Chondrocyte (in vitro differentiated cells): ENCODE results near the gene TOPORS. TPM values are rescaled to one million over a fixed set of nuclear protein-coding genes. Genes with fewer than 3 reads are reported as not detected.
"Not testable (repeated sequence)": the region's sequence is repeated elsewhere in the genome, so short reads cannot be mapped to it uniquely, and the experiment has no call there.

ENCODE experiments used
- DNase-seq: peaks from one replicate; pipeline ENCODE4 v3.0.0; 2021; ENCODE audit warnings: mixed read lengths, low spot score
- H3K27ac Mint-ChIP-seq: one replicate; pipeline ENCODE4 v1.8.0; 2021; ENCODE audit warnings: mild to moderate bottlenecking, moderate library complexity, mixed read lengths; ENCODE audit not compliant: unreplicated experiment
- H3K27me3 Mint-ChIP-seq: 2 replicates; pipeline ENCODE4 v1.8.0; 2021; ENCODE audit warnings: low read depth, mixed read lengths
- H3K36me3 Mint-ChIP-seq: 2 replicates; pipeline ENCODE4 v1.8.0; 2021; ENCODE audit warnings: low read depth, mixed read lengths
- H3K4me1 Mint-ChIP-seq: 2 replicates; pipeline ENCODE4 v1.8.0; 2021; ENCODE audit warnings: low read depth, mild to moderate bottlenecking, mixed read lengths
- H3K4me3 Mint-ChIP-seq: one replicate; pipeline ENCODE4 v1.8.0; 2021; ENCODE audit warnings: mild to moderate bottlenecking, moderate library complexity, mixed read lengths; ENCODE audit not compliant: unreplicated experiment
- H3K9me3 Mint-ChIP-seq: 2 replicates; pipeline ENCODE4 v1.8.0; 2021; ENCODE audit warnings: low read depth, mixed read lengths
- total RNA-seq: library from RNA; stranded (reverse); gene quantifications from 3 replicates; pipeline ENCODE4 v1.2.1, GENCODE V29; 2021
- TF ChIP-seq, protein P1 (sequence below): fragments of 200-600 bp; sonication (generic); IDR thresholded peaks from 2 replicates; pipeline ENCODE4 v1.5.0; 2021; ENCODE audit warnings: antibody characterized with exemption, mild to moderate bottlenecking, moderate library complexity

Gene TOPORS
- total RNA-seq, 1 donor from 2014 or later: 15.3 TPM

DNA sequence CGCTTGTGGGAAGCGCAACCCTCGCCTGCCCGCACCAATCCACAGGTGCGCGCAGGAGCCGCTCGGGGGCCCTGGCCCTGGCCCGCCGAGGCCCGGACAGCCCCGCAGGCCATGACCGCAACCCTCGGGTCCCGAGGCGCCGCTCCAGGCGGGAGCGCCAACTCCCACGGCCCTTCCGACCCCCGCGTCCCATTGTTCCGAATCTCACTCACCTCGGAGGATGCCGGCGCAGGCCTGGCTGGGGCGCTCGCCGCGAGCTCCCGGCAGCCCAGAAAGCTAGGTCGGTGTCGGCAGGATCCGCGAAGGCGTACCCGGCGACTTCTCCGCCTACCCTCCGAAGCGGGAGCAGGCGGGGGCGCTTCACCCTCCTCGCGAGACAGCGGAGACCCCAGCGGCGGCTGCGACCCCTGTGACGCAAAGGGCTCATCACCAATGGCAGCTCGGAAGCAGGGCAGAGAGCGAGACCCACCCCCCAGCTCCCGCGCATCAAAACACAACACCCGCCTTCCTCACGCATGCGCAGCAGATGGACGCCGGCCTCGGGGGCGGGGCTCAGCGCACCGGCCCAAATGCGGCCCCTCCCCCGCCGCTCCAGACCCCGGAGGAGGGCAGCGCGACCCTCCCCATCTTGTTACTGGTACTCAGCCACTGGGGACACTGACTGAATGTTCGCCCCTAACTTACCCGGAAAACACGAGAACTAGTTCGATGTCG is 1.7 kb downstream of the TOPORS start:
- peak overlapping the region; percentile 97 for H3K27ac Mint-ChIP-seq
- peaks cover 35% of the 10 kb centered on the region for H3K4me1 Mint-ChIP-seq
- TF ChIP-seq, protein P1, sequence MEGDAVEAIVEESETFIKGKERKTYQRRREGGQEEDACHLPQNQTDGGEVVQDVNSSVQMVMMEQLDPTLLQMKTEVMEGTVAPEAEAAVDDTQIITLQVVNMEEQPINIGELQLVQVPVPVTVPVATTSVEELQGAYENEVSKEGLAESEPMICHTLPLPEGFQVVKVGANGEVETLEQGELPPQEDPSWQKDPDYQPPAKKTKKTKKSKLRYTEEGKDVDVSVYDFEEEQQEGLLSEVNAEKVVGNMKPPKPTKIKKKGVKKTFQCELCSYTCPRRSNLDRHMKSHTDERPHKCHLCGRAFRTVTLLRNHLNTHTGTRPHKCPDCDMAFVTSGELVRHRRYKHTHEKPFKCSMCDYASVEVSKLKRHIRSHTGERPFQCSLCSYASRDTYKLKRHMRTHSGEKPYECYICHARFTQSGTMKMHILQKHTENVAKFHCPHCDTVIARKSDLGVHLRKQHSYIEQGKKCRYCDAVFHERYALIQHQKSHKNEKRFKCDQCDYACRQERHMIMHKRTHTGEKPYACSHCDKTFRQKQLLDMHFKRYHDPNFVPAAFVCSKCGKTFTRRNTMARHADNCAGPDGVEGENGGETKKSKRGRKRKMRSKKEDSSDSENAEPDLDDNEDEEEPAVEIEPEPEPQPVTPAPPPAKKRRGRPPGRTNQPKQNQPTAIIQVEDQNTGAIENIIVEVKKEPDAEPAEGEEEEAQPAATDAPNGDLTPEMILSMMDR: peak; percentile 31
- H3K9me3 Mint-ChIP-seq: no peaks in the 10 kb centered on the region
- no peaks in the 10 kb centered on the region for H3K27me3 Mint-ChIP-seq
- H3K36me3 Mint-ChIP-seq: peaks cover 7% of the 10 kb centered on the region
- DNase-seq: peak; percentile 97
- H3K4me3 Mint-ChIP-seq: peak overlapping the region; percentile 98

DNA sequence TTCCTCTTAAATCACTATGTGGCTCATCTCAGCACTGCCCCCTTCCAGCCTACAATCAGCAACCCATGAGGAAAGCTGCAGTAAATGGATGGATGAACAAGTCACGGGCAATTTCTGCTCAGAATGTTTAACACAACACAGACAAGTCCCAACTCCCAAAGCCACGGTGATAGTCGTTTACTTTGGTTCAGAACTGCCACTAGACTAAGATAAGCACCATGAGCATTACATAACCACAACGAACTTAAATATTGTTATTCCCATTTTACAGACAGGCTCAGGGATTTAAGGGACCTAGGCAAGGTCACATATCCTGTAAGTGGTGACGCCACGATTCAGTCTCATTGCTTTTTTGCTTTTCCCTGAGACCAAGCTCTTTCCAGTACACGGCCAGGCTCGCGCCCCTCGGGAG is 2.2 kb downstream of the TOPORS start:
- Mint-ChIP-seq H3K4me3 (peak overlapping the region; percentile 98), H3K36me3 (peaks cover 7% of the 10 kb centered on the region), H3K27me3 (no peaks in the 10 kb centered on the region), H3K9me3 (no peaks in the 10 kb centered on the region), H3K4me1 (peaks cover 36% of the 10 kb centered on the region), H3K27ac (peak overlapping the region; percentile 89)
- TF ChIP-seq, protein P1: peak; percentile 48
- DNase-seq: no peak

DNA sequence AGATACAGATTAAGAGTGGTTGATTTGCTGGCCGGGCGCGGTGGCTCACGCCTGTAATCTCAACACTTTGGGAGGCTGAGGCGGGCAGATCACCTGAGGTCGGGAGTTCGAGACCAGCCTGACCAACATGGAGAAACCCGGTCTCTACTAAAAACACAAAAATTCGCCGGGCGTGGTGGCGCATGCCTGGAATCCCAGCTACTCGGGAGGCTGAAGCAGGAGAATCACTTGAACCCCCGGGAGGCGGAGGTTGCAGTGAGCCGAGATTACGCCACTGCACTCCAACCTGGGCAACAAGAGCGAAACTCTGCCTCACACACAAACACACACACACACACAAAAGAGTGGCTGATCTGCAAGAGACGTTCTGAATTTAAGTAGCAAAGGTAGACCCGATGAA is 4.2 kb downstream of the TOPORS start:
- H3K36me3 Mint-ChIP-seq: peaks cover 11% of the 10 kb centered on the region
- not testable (repeated sequence) for H3K27ac Mint-ChIP-seq

DNA sequence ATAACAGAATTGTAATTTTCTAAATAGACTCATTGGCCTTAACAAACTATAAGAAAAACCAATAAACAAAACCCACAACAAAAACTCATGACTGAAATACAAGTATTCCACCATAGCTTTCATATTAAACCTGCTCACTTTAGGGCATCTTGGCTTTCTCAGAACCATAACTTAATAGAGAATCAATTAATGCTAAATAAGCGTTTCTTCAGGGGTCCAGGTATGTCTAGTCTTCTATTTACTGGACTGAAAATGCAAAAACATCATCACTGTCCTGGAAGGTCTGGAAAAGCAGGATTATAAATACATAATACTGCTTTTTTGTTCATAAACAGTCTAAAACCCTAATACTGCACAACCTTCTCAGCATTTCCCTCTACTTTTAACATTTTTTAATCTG is 6.5 kb downstream of the TOPORS start:
- H3K27me3 Mint-ChIP-seq: no peaks in the 10 kb centered on the region
- TF ChIP-seq, protein P1: no peak
- peaks cover 29% of the 10 kb centered on the region for H3K4me1 Mint-ChIP-seq
- peaks cover 24% of the 10 kb centered on the region for H3K36me3 Mint-ChIP-seq
- DNase-seq: no peak
- no peak overlapping the region for H3K4me3 Mint-ChIP-seq
- H3K9me3 Mint-ChIP-seq: no peaks in the 10 kb centered on the region
- H3K27ac Mint-ChIP-seq: no peak overlapping the region

More for the DNA sequence above, 4.2 kb downstream of the TOPORS start:
- H3K9me3 Mint-ChIP-seq, DNase-seq, H3K4me3 Mint-ChIP-seq, H3K27me3 Mint-ChIP-seq: not testable (repeated sequence)
- H3K4me1 Mint-ChIP-seq: peaks cover 30% of the 10 kb centered on the region

DNA sequence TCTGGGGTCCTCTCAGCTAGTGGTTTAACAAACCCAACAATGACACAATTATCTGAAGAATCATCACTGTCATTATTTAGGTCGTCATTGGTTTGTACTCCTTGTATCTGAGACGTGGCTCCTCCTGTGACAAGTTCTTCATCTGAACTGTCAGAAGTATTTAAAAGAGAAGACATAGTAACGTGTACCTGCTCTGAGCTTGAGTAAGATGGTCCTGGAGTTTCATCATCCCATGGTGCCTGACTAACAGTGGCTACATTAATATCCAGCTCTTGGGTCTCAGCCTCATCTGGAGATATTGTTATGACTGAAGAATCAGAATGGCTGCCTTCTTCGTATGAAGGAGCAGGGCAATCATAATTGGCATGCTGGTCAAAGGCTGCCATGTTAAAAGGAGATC is 9.3 kb downstream of the TOPORS start:
- no peaks in the 10 kb centered on the region for H3K9me3 Mint-ChIP-seq
- DNase-seq: no peak
- TF ChIP-seq, protein P1: no peak
- H3K36me3 Mint-ChIP-seq: peaks cover 23% of the 10 kb centered on the region
- no peak overlapping the region for H3K27ac Mint-ChIP-seq
- no peak overlapping the region for H3K4me3 Mint-ChIP-seq
- peaks cover 8% of the 10 kb centered on the region for H3K4me1 Mint-ChIP-seq
- H3K27me3 Mint-ChIP-seq: no peaks in the 10 kb centered on the region

DNA sequence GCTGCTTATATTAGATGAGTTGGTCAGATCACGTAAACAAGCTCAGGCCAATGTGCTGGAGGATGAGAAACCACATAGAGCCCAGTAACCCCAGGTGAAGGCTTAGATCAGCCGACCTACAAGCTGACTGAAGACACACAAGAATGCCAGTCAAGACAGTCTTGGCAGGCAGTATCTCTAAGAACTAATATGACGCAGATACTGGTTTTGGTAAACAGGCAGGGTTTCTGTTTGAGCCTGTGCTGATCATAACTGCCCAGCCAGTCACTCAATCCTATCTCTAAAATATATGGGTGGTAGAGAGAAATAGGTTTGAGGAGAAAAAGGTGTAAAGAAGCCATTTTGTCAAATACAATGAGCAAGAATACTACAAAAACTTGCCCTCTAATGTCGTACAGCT is 18.6 kb downstream of the TOPORS start:
- Mint-ChIP-seq H3K36me3 (peaks cover 9% of the 10 kb centered on the region), H3K27ac (no peak overlapping the region), H3K27me3 (no peaks in the 10 kb centered on the region), H3K9me3 (peaks cover 14% of the 10 kb centered on the region), H3K4me3 (no peak overlapping the region), H3K4me1 (no peaks in the 10 kb centered on the region)
- TF ChIP-seq, protein P1: no peak
- DNase-seq: no peak
